Sigmoid colon (tissue), 7 donors: ENCODE results near the gene ZFHX3. TPM values are rescaled to one million over a fixed set of nuclear protein-coding genes. Genes with fewer than 3 reads are reported as not detected.
A peak's percentile ranks its signal among the peaks of the same experiment; 100 is the strongest.

Experiments
- DNase-seq: peaks from one replicate; pipeline ENCODE4 v3.0.0-alpha.2; 2019
- H3K27ac ChIP-seq, 4 donors: fragments of 200-600 bp; sonication (generic); one replicate each; pipeline ENCODE4 v1.5.1; 2016 to 2019; ENCODE audit warnings: mild to moderate bottlenecking in 1 of 4
- H3K27me3 ChIP-seq, 3 donors: fragments of 200-600 bp; sonication (generic); one replicate each; pipeline ENCODE4 v1.5.1; 2019; ENCODE audit warnings: mild to moderate bottlenecking in 1 of 3
- H3K36me3 ChIP-seq, 4 donors: fragments of 200-600 bp; sonication (generic); one replicate each; pipeline ENCODE4 v1.5.1; 2016 to 2019
- H3K4me1 ChIP-seq, 4 donors: fragments of 200-600 bp; sonication (generic); one replicate each; pipeline ENCODE4 v1.5.1; 2017 to 2019
- H3K4me3 ChIP-seq, 4 donors: fragments of 200-600 bp; sonication (generic); one replicate each; pipeline ENCODE4 v1.5.1; 2017 to 2019; ENCODE audit warnings: mild to moderate bottlenecking in 2 of 4, moderate library complexity in 1 of 4
- H3K9me3 ChIP-seq, 4 donors: fragments of 200-600 bp in 3 of 4; sonication (generic) in 3 of 4; one replicate each; pipeline versions ENCODE4 v1.5.1 to v1.6.1; 2013 to 2019
- CTCF ChIP-seq, 4 experiments: fragments of 450-650 bp in 3 of 4; fragments of 200-600 bp in 1 of 4; IDR thresholded peaks; one replicate each; pipeline ENCODE4 v1.5.1; 2016 to 2019; ENCODE audit warnings: antibody characterized with exemption in 4 of 4, mild to moderate bottlenecking in 3 of 4, moderate library complexity in 2 of 4
- EP300 ChIP-seq, 4 donors: sonication (generic); formaldehyde crosslinking; IDR thresholded peaks; one replicate each; pipeline ENCODE4 v1.6.1; 2017; ENCODE audit warnings: antibody characterized with exemption in 4 of 4
- POLR2A ChIP-seq, 2 donors: fragments of 450-650 bp; IDR thresholded peaks; one replicate each; pipeline ENCODE4 v1.6.1; 2016; ENCODE audit warnings: antibody characterized with exemption in 2 of 2, mild to moderate bottlenecking in 2 of 2, moderate library complexity in 2 of 2
- POLR2AphosphoS5 ChIP-seq, 4 donors: sonication (generic); formaldehyde crosslinking; IDR thresholded peaks; one replicate each; pipeline ENCODE4 v1.6.1; 2017; ENCODE audit warnings: antibody characterized with exemption in 4 of 4
- WGBS, 2 donors: extraction: QIAGEN DNeasy Blood & Tissue Kit; methylation state at CpG; one replicate each; pipeline ENCODE4 v1.1.7; 2013; 5-methylcytosine and 5-hydroxymethylcytosine counted together
- intact Hi-C: fragments of 100-400 bp; cut with DNase I; formaldehyde crosslinking; loops from one replicate; pipeline ENCODE4 v1.15.1; 2023
- polyA plus RNA-seq, 3 donors: library from polyadenylated mRNA; stranded (reverse); fragments of 200-250 nt; gene quantifications; one replicate each; pipeline ENCODE4 v1.2.3, GENCODE V29; 2013
- total RNA-seq, 4 donors: library from RNA; depleted of rRNA; stranded (reverse); fragments of >200 nt; gene quantifications; one replicate each; pipeline ENCODE4 v1.1.0, GENCODE V29; 2016
- donor health status: healthy with polysubstance abuse.
- donor health status: Bipolar disorder and iron deficiency.
- donor health status: healthy.

Gene ZFHX3
- total and polyA plus RNA-seq, 7 donors, result 0.69 to 38.8 (median 17.8) TPM

GRCh38 chr16:72946474-72947194, 101.3 kb downstream of the ZFHX3 start:
- no peak for TF ChIP-seq CTCF (IDR thresholded peaks at IDR 0.05)
- TF ChIP-seq POLR2AphosphoS5 (IDR thresholded peaks at IDR 0.05), result peak in 2 of 4 donors; percentile 10 to 20
- TF ChIP-seq POLR2A (IDR thresholded peaks at IDR 0.05), result no peak
- TF ChIP-seq EP300 (IDR thresholded peaks at IDR 0.05), result peak in 2 of 4 donors; percentile 6 to 55
- peak; percentile 77 for DNase-seq
- peaks cover 0 to 37% (median 33%) of the 10 kb centered on the region in 4 donors for H3K4me1 ChIP-seq
- peak overlapping the region; percentile 34 to 63 (median 52) for H3K27ac ChIP-seq
- no peaks in the 10 kb centered on the region for H3K9me3 ChIP-seq
- 54 to 82% methylated on average over 15 of the region's 15 CpGs for WGBS, 2 donors
- peaks cover 6 to 18% (median 7%) of the 10 kb centered on the region in 4 donors for H3K36me3 ChIP-seq
- intact Hi-C loops, result no loop called here
- H3K4me3 ChIP-seq, result no peak overlapping the region
- no peaks in the 10 kb centered on the region for H3K27me3 ChIP-seq

- intact Hi-C loops, result no loop called here
- peak overlapping the region in 2 of 4 donors; percentile 58 to 63 for H3K27ac ChIP-seq
- WGBS, 2 donors, result 88 to 94% methylated on average over 3 of the region's 3 CpGs
These were observed 101.9 kb downstream of the ZFHX3 start for GRCh38 chr16:72946063-72946462.

GRCh38 chr16:72945611-72946010, 102.3 kb downstream of the ZFHX3 start:
- peak overlapping the region in 1 of 4 donors; percentile 63 for H3K27ac ChIP-seq
- no peaks in the 10 kb centered on the region for H3K27me3 ChIP-seq
- H3K9me3 ChIP-seq, result no peaks in the 10 kb centered on the region
- H3K4me3 ChIP-seq, result no peak overlapping the region
- DNase-seq, result peak; percentile 18
- peaks cover 0 to 37% (median 32%) of the 10 kb centered on the region in 4 donors for H3K4me1 ChIP-seq
- intact Hi-C loops, result no loop called here
- TF ChIP-seq CTCF (IDR thresholded peaks at IDR 0.05) (no peak), POLR2AphosphoS5 (IDR thresholded peaks at IDR 0.05) (no peak), POLR2A (IDR thresholded peaks at IDR 0.05) (no peak), EP300 (IDR thresholded peaks at IDR 0.05) (no peak)
- 92 to 95% methylated on average over 8 of the region's 8 CpGs for WGBS, 2 donors
- peaks cover 6 to 15% (median 7%) of the 10 kb centered on the region in 4 donors for H3K36me3 ChIP-seq

More at GRCh38 chr16:72946063-72946462, 101.9 kb downstream of the ZFHX3 start:
- Histone ChIP-seq H3K4me1 (peaks cover 0 to 37% (median 32%) of the 10 kb centered on the region in 4 donors), H3K9me3 (no peaks in the 10 kb centered on the region), H3K27me3 (no peaks in the 10 kb centered on the region), H3K4me3 (no peak overlapping the region), H3K36me3 (peaks cover 6 to 18% (median 7%) of the 10 kb centered on the region in 4 donors)
- DNase-seq, result peak; percentile 39
- no peak for TF ChIP-seq POLR2AphosphoS5 (IDR thresholded peaks at IDR 0.05)
- no peak for TF ChIP-seq POLR2A (IDR thresholded peaks at IDR 0.05)
- no peak for TF ChIP-seq CTCF (IDR thresholded peaks at IDR 0.05)
- TF ChIP-seq EP300 (IDR thresholded peaks at IDR 0.05), result no peak

GRCh38 chr16:72944757-72945485, 103.0 kb downstream of the ZFHX3 start:
- 85 to 90% methylated on average over 7 of the region's 7 CpGs for WGBS, 2 donors

More at GRCh38 chr16:72944757-72945485, 103.0 kb downstream of the ZFHX3 start:
- H3K4me3 ChIP-seq, result no peak overlapping the region
- intact Hi-C loops, result loop anchor here (5.0 kb wide), 1 partner anchor 42 kb away; no protein-coding TSS in a partner anchor
- H3K27ac ChIP-seq, result peak overlapping the region in 1 of 4 donors; percentile 63
- H3K27me3 ChIP-seq, result no peaks in the 10 kb centered on the region
- no peaks in the 10 kb centered on the region for H3K9me3 ChIP-seq
- H3K4me1 ChIP-seq, result peaks cover 0 to 41% (median 34%) of the 10 kb centered on the region in 4 donors
- peak; percentile 30 for DNase-seq
- peaks cover 0 to 8% (median under 1%) of the 10 kb centered on the region in 4 donors for H3K36me3 ChIP-seq
- TF ChIP-seq POLR2AphosphoS5 (IDR thresholded peaks at IDR 0.05) (no peak), CTCF (IDR thresholded peaks at IDR 0.05) (no peak), POLR2A (IDR thresholded peaks at IDR 0.05) (no peak), EP300 (IDR thresholded peaks at IDR 0.05) (no peak)
